ENCODE data around the gene GRIK1. TPM values are rescaled to one million over a fixed set of nuclear protein-coding genes. Genes with fewer than 3 reads are reported as not detected.
"Not testable (repeated sequence)": the region's sequence is repeated elsewhere in the genome, so short reads cannot be mapped to it uniquely, and the experiment has no call there.

The GRIK1 gene
- 1.7 TPM for polyA plus RNA-seq (ENCODE audit: insufficient read length)
- long read RNA-seq, donor 1 = 0 reads
- long read RNA-seq, donor 2 = 0 reads
- long read RNA-seq, donor 3 = 0 reads
- long read RNA-seq, donor 4 = 0 reads
- long read RNA-seq, donor 5 = 0 reads
- long read RNA-seq, donor 6 = 0 reads
- long read RNA-seq, donor 7 = 0 reads
- long read RNA-seq, donor 8 = 0 reads

GRCh38 chr21:29939924-29940275 is at the start of gene GRIK1:
Gene GRIK1, minus strand, starts transcription at chr21:29939996.
- peak; percentile 21 for DNase-seq

DNA sequence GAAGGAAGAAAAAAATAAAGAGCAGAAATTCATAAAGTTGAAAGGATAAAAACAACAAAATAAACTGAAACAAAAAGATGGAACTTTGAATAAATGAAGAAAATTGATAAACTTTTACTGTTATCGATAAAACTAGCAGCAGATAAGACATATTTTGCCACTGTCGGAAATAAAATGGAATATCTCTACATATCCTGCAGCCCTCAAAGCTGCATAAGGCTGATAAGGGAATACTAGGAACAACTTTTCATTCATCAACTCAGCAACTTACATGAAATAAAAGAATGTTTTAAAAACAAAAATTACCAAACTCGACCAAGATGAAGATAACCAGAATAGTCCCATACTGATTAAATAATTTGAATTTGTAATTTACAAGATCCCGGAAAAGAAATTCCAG is 48.0 kb upstream of the GRIK1 start:
- DNase-seq = no peak

GRCh38 chr21:29985866-29986265 is 46.1 kb upstream of the GRIK1 start:
- DNase-seq = no peak

DNA sequence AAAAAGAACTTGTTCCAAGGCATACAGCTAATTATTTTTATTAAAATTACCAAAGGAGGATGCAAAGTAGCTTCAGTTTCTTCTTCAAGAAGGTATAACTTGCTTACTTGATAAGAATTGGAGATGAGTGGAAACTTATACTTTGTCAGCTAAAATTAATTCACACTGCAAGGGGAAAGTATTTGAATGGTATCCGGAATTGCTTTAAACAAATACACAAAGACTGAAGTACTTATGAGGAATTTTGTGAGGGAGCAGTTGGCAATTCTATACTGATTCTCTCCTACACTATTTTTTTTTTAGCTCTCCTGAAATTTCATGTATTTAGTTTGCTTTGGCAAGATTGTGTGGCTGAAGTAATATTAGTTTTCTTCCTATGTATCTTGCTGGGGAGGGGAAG is 39.2 kb upstream of the GRIK1 start:
- DNase-seq = no peak

DNA sequence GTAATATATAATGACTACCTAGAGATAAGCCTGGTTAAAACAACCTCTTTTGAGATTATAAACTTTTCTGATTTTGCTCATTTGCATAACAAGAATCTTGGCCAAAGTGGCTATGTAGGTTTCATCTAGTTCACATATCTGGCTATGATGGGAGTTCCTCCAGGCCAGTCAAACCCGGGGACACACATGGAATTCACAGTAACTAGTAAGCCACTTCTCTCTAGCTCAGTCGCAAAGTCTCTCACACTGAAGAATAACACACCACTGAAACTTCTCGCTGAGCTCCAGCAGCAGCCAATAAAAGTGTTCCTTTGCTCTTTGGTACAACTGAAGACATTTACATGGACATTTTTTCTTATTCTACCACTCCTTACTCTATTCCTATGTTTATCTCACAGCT is 36.0 kb upstream of the GRIK1 start:
- no peak for DNase-seq

DNA sequence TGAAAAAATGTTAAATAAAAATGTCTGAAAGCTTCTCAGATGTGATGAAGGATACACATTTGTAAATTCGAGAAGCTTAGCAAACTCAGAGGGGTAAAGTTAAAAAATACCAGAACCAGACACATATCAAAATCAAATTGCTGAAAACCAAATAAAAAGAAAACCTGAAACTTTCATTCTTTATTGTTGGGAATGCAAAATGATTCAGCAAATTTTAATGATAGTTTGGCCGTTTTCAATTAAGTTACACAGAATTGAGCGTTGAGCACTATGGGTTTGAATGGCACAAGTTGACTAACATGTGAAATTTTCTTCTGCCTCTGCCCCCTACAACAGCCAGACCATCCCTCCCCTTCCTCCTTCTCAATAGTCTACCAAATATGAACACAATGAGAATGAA is 33.5 kb upstream of the GRIK1 start:
- DNase-seq = no peak

- no peak for DNase-seq
Measured at GRCh38 chr21:29961291-29962027, 21.7 kb upstream of the GRIK1 start.

DNA sequence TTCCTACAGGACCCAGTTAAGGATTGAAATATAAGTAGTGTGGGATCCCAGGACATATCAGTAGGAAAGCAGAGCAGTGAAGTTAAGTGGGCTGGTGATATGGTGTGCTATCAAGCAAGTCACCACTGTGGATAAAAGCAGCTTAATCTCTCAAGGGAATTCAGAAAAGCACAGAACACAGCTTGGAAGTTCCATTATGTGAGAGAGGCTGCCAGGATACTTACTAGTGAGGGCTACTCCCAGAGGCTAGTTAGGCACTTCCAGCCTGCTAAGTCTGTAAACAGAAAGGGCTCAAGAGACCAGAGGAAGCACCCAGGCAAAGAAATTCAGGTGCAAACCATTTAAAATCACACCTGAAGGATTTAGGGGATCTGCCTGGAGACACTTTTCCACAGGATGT is 18.8 kb upstream of the GRIK1 start:
- no peak for DNase-seq

GRCh38 chr21:29958035-29958434 is 18.2 kb upstream of the GRIK1 start:
- DNase-seq = not testable (repeated sequence)

GRCh38 chr21:29953690-29954089 is 13.9 kb upstream of the GRIK1 start:
- no peak for DNase-seq

- DNase-seq = no peak
Measured at GRCh38 chr21:29953072-29953471, 13.3 kb upstream of the GRIK1 start.

- DNase-seq = no peak
Measured at GRCh38 chr21:29951911-29952310, 12.1 kb upstream of the GRIK1 start.

- DNase-seq = no peak
Measured at GRCh38 chr21:29949991-29950390, 10.2 kb upstream of the GRIK1 start.

- DNase-seq = no peak
Measured at GRCh38 chr21:29947119-29947518, 7.3 kb upstream of the GRIK1 start.

GRCh38 chr21:29943885-29944284 is 4.1 kb upstream of the GRIK1 start:
- DNase-seq = no peak

- DNase-seq = no peak
Measured at GRCh38 chr21:29942034-29942433, 2.2 kb upstream of the GRIK1 start.

DNA sequence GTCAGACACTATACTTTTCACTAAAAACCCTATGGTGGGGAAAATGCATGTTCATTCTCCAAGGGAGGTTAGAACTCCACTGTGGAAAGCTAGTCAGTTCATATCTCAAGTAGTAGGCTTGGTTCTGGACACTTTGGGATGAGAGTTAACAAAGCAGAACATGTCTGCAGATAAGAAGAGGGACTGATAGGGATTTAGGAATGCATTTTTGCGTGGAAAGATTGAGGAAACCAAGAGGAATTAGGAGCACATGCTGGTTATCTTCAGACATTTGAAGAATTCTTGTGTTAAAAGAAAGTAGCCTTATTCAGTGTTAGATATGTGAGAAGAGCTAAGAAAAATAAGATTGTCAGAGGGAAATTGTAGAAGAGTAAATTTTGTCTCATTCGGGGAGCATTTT is 1.2 kb upstream of the GRIK1 start:
- no peak for DNase-seq

DNA sequence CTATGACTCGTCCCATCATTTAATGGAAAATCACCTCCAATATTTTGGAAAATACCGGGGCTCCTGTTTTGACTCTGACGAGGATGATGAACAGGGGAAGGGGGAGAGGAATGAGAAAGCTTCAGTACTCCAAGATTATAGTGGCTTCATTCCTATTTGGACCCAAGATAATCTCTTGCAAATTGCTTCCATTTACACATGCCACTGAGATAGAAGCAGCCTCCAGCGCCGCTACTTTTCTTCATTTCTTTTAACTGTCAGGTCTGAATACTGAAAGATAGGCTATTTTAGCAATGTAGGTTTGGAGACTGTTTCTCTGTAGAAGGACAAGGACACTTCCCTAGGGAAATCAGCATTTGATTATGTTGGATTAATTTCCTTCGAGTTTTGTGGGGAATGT is 565 bp upstream of the GRIK1 start:
- no peak for DNase-seq

- peak; percentile 27 for DNase-seq
Measured at GRCh38 chr21:29939104-29939923, 482 bp downstream of the GRIK1 start.

GRCh38 chr21:29938776-29939103 is 1.1 kb downstream of the GRIK1 start:
- DNase-seq = no peak

DNA sequence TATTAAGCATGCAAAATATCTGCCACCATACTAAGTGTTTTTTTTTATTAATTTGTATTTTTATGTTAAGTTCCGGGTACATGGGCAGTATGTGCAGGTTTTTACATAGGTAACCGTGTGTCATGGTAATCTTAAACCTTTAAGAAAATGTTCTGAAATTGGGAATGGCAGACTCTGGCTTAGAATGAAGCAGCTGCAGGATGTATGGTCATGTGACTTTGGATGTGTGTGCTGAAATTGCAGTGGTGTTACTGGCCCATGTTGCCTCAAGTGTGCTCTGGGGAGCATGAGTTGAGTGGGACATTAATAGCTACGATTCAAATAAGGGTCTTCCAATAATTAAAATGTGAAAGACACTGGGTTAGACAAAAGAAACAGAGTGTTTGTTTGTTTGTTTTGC is 6.7 kb downstream of the GRIK1 start:
- DNase-seq = no peak

- no peak for DNase-seq
Measured at GRCh38 chr21:29928537-29928936, 11.3 kb downstream of the GRIK1 start.

DNA sequence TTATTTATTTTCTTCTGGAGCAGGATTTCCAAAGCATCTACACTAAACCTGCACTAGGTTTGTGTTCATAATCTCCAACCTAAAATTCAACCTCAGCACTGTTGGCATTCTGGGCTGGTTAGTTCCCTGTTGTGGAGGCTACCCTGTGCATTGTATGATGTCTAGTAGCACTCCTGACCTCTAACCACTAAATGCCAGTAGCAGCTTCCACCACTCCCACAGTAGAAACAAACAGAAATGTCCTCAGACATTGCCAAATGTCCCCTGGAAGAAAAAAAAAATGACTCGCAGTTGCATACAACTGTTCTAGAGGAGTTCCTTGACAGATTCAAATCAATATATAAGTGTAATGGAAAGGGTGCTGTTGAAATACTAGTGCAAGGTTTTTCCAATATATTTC is 18.9 kb downstream of the GRIK1 start:
- DNase-seq = no peak

- no peak for DNase-seq
Measured at GRCh38 chr21:29914326-29914725, 25.5 kb downstream of the GRIK1 start.

All from left kidney (tissue), 8 donors.